GM18505 (cell line): ENCODE data around the gene KLHDC4.

Experiments
- ATAC-seq: cut with Tn5 transposase; IDR thresholded peaks from one replicate; pipeline ENCODE4 v1.9.1; 2021; ENCODE audit not compliant: unreplicated experiment
- POLR2A ChIP-seq: IDR thresholded peaks from 4 replicates; pipeline ENCODE4 v1.6.1; 2011; ENCODE audit warnings: borderline replicate concordance; ENCODE audit not compliant: insufficient read depth, insufficient read length; ENCODE audit errors: extremely low read depth

The KLHDC4 gene

GRCh38 chr16:87679593-87680271 is 86.1 kb downstream of the KLHDC4 start:
- ATAC-seq: no peak
- no peak for TF ChIP-seq POLR2A

DNA sequence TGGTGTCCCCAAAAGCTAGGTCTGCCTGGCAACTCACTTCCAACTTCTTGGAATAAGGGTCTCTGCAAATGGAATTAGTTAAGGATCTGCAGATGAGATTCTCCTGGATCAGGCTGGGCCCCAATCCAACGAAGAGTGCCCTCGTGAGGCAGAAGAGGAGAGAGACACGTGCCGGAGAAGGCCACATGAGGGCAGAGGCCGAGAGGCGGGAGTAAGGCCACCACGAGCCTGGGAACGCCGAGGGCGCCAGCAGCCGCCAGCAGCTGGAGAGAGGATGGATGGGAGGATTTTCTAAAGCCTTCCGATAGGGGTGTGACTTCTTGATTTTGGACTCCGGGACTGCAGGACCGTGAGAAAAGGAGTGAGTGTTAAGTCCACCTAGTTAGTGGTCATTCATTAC is 87.2 kb downstream of the KLHDC4 start:
- no peak for ATAC-seq
- TF ChIP-seq POLR2A: no peak

DNA sequence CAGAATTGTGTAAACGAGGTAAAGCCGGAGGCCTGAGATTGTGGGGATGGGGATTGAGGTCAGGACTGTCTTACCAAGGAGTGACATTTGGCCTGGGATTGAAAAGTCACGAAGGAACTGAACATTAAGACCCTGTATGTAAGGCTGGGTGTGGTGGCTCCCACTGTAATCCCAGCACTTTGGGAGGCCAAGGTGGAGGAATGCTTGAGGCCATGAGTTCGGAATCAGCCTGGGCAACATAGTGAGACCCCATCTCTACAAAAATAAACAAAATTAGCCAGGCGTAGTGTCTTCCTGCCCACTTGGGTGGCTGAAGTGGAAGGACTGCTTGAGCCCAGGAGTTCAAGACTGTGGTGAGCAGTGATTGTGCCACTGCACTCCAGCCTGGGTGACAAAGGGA is 88.0 kb downstream of the KLHDC4 start:
- TF ChIP-seq POLR2A: no peak
- ATAC-seq: no peak

- TF ChIP-seq POLR2A: no peak
- no peak for ATAC-seq
Observed at GRCh38 chr16:87675111-87675719, 90.6 kb downstream of the KLHDC4 start.

GRCh38 chr16:87674419-87674818 is 91.4 kb downstream of the KLHDC4 start:
- TF ChIP-seq POLR2A: no peak
- no peak for ATAC-seq

DNA sequence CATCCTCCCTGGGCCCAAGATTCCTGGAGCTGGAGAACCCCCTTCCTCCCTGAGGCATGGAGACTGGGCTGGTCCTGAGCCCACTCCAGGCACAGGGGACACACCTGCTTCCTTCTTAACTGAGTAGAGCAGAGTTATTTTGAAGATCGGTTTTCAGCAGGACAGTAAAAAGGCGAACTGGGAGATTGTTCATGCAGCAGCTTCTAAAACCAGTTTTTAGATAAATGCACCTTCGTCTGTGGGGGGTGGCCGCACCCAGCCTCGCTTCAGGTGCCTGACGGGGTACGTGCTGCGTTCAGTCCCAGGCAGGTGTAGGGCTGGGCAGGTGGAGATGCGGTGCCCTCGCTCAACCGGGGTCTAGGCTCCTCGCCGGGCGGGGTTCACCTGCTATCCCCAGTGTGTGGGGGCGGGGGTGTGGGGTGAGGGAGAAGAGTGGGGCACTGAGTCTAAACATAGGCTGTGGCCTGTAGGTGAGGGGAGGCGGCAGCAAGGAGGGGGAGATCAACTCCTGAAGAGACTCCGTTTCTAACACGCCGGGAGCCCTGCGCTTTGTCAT is 94.0 kb downstream of the KLHDC4 start:
- TF ChIP-seq POLR2A: no peak
- ATAC-seq: no peak

DNA sequence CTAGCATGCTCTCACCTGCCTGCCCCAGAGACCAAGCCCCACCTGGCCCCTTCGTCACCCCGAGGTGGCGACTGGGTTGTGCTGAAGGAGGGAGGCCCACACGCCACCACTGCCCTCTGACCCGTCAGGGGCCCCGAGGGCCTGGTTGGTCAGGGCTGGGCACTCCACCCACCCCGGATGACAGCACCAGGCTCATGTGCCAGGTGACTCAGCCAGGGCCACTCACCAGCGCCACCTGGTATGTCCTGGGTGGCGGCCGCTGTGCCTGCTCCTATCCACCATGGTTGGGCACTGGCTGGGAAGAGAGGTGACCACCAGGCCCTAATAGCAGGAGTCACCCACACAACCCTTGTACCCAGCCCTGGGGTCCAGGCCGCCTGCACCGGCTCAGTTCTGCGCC is 94.6 kb downstream of the KLHDC4 start:
- no peak for ATAC-seq

GRCh38 chr16:87669672-87670071 is 96.1 kb downstream of the KLHDC4 start:
- TF ChIP-seq POLR2A: no peak
- ATAC-seq: no peak

More for the DNA sequence above, 94.6 kb downstream of the KLHDC4 start:
- no peak for TF ChIP-seq POLR2A

DNA sequence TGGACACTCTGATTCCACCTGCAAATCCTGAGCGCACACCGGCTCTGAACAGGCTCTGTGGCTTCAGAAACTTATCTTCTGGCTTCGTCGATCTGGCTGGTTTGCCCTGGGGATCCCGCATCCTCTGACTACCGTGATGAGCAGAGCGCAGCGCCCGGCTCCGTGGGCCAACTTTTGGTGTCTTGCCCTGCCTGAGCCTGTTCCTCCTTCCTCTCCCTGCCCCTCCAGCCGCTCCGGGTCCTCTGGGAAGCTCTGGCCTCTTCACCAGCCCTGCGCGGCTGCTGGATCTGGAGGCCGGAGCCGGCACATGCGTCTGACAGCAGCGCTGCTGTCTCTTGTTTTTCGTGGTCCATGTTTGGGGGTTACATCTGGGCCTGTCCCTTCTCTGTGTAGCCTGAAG is 97.8 kb downstream of the KLHDC4 start:
- ATAC-seq: no peak
- no peak for TF ChIP-seq POLR2A

GRCh38 chr16:87667443-87667842 is 98.3 kb downstream of the KLHDC4 start:
- ATAC-seq: no peak
- TF ChIP-seq POLR2A: no peak

- no peak for ATAC-seq
- TF ChIP-seq POLR2A: no peak
Observed at GRCh38 chr16:87666919-87667318, 98.9 kb downstream of the KLHDC4 start.

DNA sequence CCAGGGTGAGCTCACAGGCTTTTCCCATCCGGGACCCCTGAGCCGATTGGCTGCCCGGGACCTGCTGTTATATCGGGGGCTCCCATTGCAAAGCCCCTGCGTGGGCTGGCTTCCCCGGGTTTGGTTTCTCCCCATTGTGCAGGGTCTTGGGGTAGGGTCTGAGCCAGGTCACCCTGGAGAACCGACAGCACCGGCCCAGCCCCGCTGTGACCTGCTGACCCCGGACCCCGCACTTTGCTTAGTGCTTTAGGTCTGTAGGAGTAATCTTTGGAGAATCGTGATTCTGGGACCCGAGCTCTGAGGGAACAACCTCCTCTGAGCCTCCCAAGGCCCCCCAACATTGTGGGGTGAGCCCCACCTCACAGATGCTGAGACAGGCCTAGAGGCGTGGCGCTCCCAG is 100.6 kb downstream of the KLHDC4 start:
- no peak for TF ChIP-seq POLR2A
- ATAC-seq: no peak

DNA sequence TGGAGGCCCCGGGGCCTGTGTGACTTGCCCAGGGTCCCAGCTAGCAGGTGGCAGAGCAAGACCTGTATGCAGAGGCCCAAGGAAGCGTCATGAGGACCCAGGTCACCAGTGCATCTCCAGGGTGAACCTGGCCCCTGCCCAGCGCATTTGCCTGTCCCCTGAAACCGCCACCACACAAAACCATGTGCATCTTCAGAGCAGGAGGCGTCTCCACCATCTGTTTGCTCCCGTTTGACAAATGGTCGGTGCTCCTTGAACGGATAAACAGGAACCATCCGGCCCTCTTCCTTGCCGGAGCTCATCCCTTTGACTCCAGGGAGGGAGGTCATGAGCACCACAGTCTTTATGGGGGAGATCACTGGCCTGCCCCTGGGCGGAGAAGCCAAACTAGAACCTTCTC is 101.0 kb downstream of the KLHDC4 start:
- no peak for TF ChIP-seq POLR2A
- ATAC-seq: no peak
